Endothelial cell of umbilical vein (primary cell): ENCODE data around the gene KMT5C. TPM values are rescaled to one million over a fixed set of nuclear protein-coding genes. Genes with fewer than 3 reads are reported as not detected.

Experiments
- BruUV-seq: library from RNA; stranded (reverse); fragments of 400-500 nt; replicated peaks from 2 replicates; lab custom pipeline; 2021; lab: Mats Ljungman, UMichigan
- CTCF ChIA-PET: fragments of 300-600, 350-600 bp; sonication (Branson Sonifier 250); formaldehyde crosslinking; loops from one replicate; lab custom pipeline; 2021; ENCODE audit warnings: antibody characterized with exemption, inconsistent platforms; lab: Charles Lee
- POLR2A ChIA-PET: fragments of 300-600, 350-600 bp; sonication (Branson Sonifier 250); formaldehyde crosslinking; loops from one replicate; lab custom pipeline; 2021; ENCODE audit warnings: antibody characterized with exemption, inconsistent platforms; lab: Charles Lee
- DNase-seq: peaks from one replicate; pipeline ENCODE4 v3.0.0-alpha.2; 2011; ENCODE audit warnings: low read depth, low spot score
- FAIRE-seq: peaks from 2 replicates; lab custom pipeline; 2011; peaks lifted over from hg19 to GRCh38; lab: Jason Lieb, UNC
- H2AFZ ChIP-seq: 2 replicates; pipeline ENCODE4 v1.6.0; 2012; ENCODE audit warnings: low read depth, low read length, control low read depth, inconsistent platforms
- H3K27ac ChIP-seq: 2 replicates; pipeline ENCODE4 v1.5.1; 2011; ENCODE audit warnings: low read depth, mild to moderate bottlenecking, control low read depth, low read length, moderate library complexity; ENCODE audit not compliant: insufficient read depth
- H3K27me3 ChIP-seq, 2 experiments: 2 replicates each; pipeline versions ENCODE4 v1.6.0 to v1.6.1; 2011; ENCODE audit warnings: low read length in 2 of 2, mixed read lengths in 1 of 2; ENCODE audit not compliant: control insufficient read depth in 2 of 2, insufficient read depth in 2 of 2
- H3K36me3 ChIP-seq, 2 experiments: 2 replicates in 1 of 2; 3 replicates in 1 of 2; pipeline ENCODE4 v1.5.1; 2011; ENCODE audit warnings: low read length in 2 of 2, mild to moderate bottlenecking in 1 of 2, moderate library complexity in 1 of 2; ENCODE audit not compliant: control insufficient read depth in 2 of 2, insufficient read depth in 2 of 2; ENCODE audit errors: extremely low read depth in 1 of 2
- H3K4me1 ChIP-seq: 3 replicates; pipeline ENCODE4 v1.5.1; 2011; ENCODE audit warnings: mild to moderate bottlenecking, low read length; ENCODE audit not compliant: control insufficient read depth, insufficient read depth; ENCODE audit errors: extremely low read depth
- H3K4me2 ChIP-seq: 2 replicates; pipeline ENCODE4 v1.6.1; 2011; ENCODE audit warnings: low read length, control low read depth, mixed read lengths; ENCODE audit not compliant: insufficient read depth
- H3K4me3 ChIP-seq, 3 experiments: fragments of 200-600 bp in 1 of 3; sonication (generic), shearing (Covaris generic) in 1 of 3; replicated peaks in 1 of 3; 2 replicates each; pipeline ENCODE4 v1.5.1; 2011 to 2016; ENCODE audit warnings: control low read depth in 3 of 3, low read length in 3 of 3, mild to moderate bottlenecking in 2 of 3, inconsistent platforms in 1 of 3, low read depth in 1 of 3, moderate library complexity in 1 of 3; ENCODE audit not compliant: insufficient read depth in 1 of 3
- H3K79me2 ChIP-seq: 2 replicates; pipeline ENCODE4 v1.6.0; 2012; ENCODE audit warnings: low read length, inconsistent platforms; ENCODE audit not compliant: control insufficient read depth, insufficient read depth
- H3K9ac ChIP-seq: replicated peaks from 2 replicates; pipeline ENCODE3; 2011; ENCODE audit warnings: low read length, control low read depth; ENCODE audit not compliant: insufficient read depth; ENCODE audit errors: extremely low read depth
- H3K9me1 ChIP-seq: replicated peaks from 3 replicates; pipeline ENCODE4 v1.6.0; 2011; ENCODE audit warnings: mild to moderate bottlenecking, low read length; ENCODE audit not compliant: control insufficient read depth, insufficient read depth; ENCODE audit errors: extremely low read depth
- H3K9me3 ChIP-seq: replicated peaks from 2 replicates; pipeline ENCODE4 v1.5.1; 2012; ENCODE audit warnings: low read length, inconsistent platforms; ENCODE audit not compliant: control insufficient read depth, insufficient read depth
- H4K20me1 ChIP-seq: replicated peaks from 2 replicates; pipeline ENCODE3; 2011; ENCODE audit warnings: mild to moderate bottlenecking, low read length; ENCODE audit not compliant: control insufficient read depth, insufficient read depth; ENCODE audit errors: extremely low read depth
- EZH2 ChIP-seq: IDR thresholded peaks from 2 replicates; pipeline ENCODE4 v1.6.1; 2012; ENCODE audit warnings: borderline replicate concordance, low read depth, mild to moderate bottlenecking, moderate library complexity, low read length, inconsistent platforms; ENCODE audit not compliant: severe bottlenecking
- FOS ChIP-seq: IDR thresholded peaks from 2 replicates; pipeline ENCODE4 v1.6.1; 2011; ENCODE audit warnings: mild to moderate bottlenecking, low read length, moderate library complexity, borderline replicate concordance; ENCODE audit not compliant: insufficient read depth
- GATA2 ChIP-seq: IDR thresholded peaks from 2 replicates; pipeline ENCODE4 v1.7.0; 2011; ENCODE audit warnings: low read depth, mild to moderate bottlenecking, moderate library complexity, mixed read lengths, low read length; ENCODE audit not compliant: insufficient read length, insufficient read depth
- JUN ChIP-seq: IDR thresholded peaks from 2 replicates; pipeline ENCODE4 v1.6.1; 2011; ENCODE audit warnings: borderline replicate concordance, low read depth; ENCODE audit not compliant: insufficient read length, insufficient read depth
- MYC ChIP-seq: IDR thresholded peaks from one replicate; pipeline ENCODE4 v1.6.1; 2011; ENCODE audit warnings: mild to moderate bottlenecking, low read depth, low read length
- POLR2A ChIP-seq: IDR thresholded peaks from 2 replicates; pipeline ENCODE4 v1.6.1; 2012; ENCODE audit warnings: low read depth, mild to moderate bottlenecking, control low read depth, low read length
- POLR2AphosphoS5 ChIP-seq: IDR thresholded peaks from 2 replicates; pipeline ENCODE4 v1.6.1; 2012; ENCODE audit warnings: low read depth, mild to moderate bottlenecking, control low read depth, low read length, moderate library complexity; ENCODE audit not compliant: insufficient read depth
- dilution Hi-C: fragments of 300-500 bp; cut with MboI; formaldehyde crosslinking; loops from one replicate; pipeline ENCODE4 v1.15.0; 2019; ENCODE audit warnings: low sequenced_read_pairs; ENCODE audit not compliant: extremely low pct_ligation_motif_present
- intact Hi-C: fragments of 100-400 bp; cut with micrococcal nuclease; formaldehyde crosslinking; loops from one replicate; pipeline ENCODE4 v1.10.0; 2022
- polyA plus RNA-seq, 4 experiments: library from polyadenylated mRNA; depleted of rRNA in 3 of 4; stranded (reverse) in 3 of 4; unstranded in 1 of 4; fragments of >200 nt; gene quantifications; 2 replicates each; pipeline versions ENCODE4 v1.2.1 to v1.2.3, GENCODE V29; 2011 to 2012; ENCODE audit warnings: missing spikeins in 1 of 4
- total RNA-seq: library from RNA; stranded (reverse); gene quantifications from 2 replicates; pipeline ENCODE4 v1.2.3, GENCODE V29; 2021
- TF ChIP-seq, protein P1 (sequence below), 2 donors: IDR thresholded peaks; 1 replicate in 1 of 2; 2 replicates in 1 of 2; pipeline ENCODE4 v1.5.1; 2011; ENCODE audit warnings: low read length in 2 of 2, mild to moderate bottlenecking in 2 of 2, moderate library complexity in 2 of 2, control low read depth in 1 of 2, inconsistent platforms in 1 of 2, low read depth in 1 of 2; ENCODE audit not compliant: insufficient read depth in 1 of 2; ENCODE audit errors: extremely low read depth in 1 of 2
- TF ChIP-seq, protein P2 (sequence below): IDR thresholded peaks from 2 replicates; pipeline ENCODE4 v1.6.1; 2011; ENCODE audit not compliant: insufficient read depth, insufficient read length

The KMT5C gene
- total and polyA plus RNA-seq, 2 donors (not counting 3 experiments of a cell fraction or from before 2014, with no cell fraction given) = 7.2 to 13.5 TPM

GRCh38 chr19:55306712-55307111 is 33.0 kb upstream of the KMT5C start:
- DNase-seq (no peak), FAIRE-seq (no peak)
- TF ChIP-seq, protein P1, sequence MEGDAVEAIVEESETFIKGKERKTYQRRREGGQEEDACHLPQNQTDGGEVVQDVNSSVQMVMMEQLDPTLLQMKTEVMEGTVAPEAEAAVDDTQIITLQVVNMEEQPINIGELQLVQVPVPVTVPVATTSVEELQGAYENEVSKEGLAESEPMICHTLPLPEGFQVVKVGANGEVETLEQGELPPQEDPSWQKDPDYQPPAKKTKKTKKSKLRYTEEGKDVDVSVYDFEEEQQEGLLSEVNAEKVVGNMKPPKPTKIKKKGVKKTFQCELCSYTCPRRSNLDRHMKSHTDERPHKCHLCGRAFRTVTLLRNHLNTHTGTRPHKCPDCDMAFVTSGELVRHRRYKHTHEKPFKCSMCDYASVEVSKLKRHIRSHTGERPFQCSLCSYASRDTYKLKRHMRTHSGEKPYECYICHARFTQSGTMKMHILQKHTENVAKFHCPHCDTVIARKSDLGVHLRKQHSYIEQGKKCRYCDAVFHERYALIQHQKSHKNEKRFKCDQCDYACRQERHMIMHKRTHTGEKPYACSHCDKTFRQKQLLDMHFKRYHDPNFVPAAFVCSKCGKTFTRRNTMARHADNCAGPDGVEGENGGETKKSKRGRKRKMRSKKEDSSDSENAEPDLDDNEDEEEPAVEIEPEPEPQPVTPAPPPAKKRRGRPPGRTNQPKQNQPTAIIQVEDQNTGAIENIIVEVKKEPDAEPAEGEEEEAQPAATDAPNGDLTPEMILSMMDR (IDR thresholded peaks at IDR 0.05; ENCODE audit: extremely low read depth in 1 of 2, insufficient read depth in 1 of 2, low read depth in 1 of 2, low read length in 2 of 2) = no peak
- TF ChIP-seq JUN = no peak
- no peak for TF ChIP-seq POLR2A
- no peak for TF ChIP-seq EZH2
- no peak for TF ChIP-seq GATA2
- no peak for TF ChIP-seq FOS
- TF ChIP-seq, protein P2, sequence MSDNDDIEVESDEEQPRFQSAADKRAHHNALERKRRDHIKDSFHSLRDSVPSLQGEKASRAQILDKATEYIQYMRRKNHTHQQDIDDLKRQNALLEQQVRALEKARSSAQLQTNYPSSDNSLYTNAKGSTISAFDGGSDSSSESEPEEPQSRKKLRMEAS = no peak
- TF ChIP-seq MYC = no peak
- TF ChIP-seq POLR2AphosphoS5 = no peak
- Histone ChIP-seq H3K4me2 (no peak overlapping the region), H3K9ac (no peak overlapping the region), H3K9me1 (no peaks in the 10 kb centered on the region), H2AFZ (no peak overlapping the region), H3K27me3 (no peaks in the 10 kb centered on the region), H3K9me3 (no peaks in the 10 kb centered on the region), H4K20me1 (no peaks in the 10 kb centered on the region), H3K36me3 (no peaks in the 10 kb centered on the region), H3K4me3 (no peak overlapping the region), H3K27ac (no peak overlapping the region), H3K79me2 (no peaks in the 10 kb centered on the region), H3K4me1 (no peaks in the 10 kb centered on the region)
- ChIA-PET POLR2A (no interaction called here), CTCF (interaction anchor here (1.1 to 1.4 kb wide), 2 partner anchors 77 to 166 kb away, joined by 3 to 7 read pairs; partner anchors contain the start of gene TMEM238)
- no TSS peak for BruUV-seq
- intact Hi-C loops (no loop called here), dilution Hi-C loops (no loop called here)
